Activated T-cell treated with anti-CD3 and anti-CD28 coated beads, Interleukin-2, amount 50 U/mL, for 4 hours (primary cell): ENCODE measurements around the gene ARHGEF16. TPM values are rescaled to one million over a fixed set of nuclear protein-coding genes. Genes with fewer than 3 reads are reported as not detected.

ENCODE experiments used
- total RNA-seq, 3 donors: library from RNA; stranded (reverse); gene quantifications; one replicate each; pipeline ENCODE4 v1.2.1, GENCODE V29; 2021

Gene ARHGEF16
- total RNA-seq, 3 donors from 2014 or later: 0.13 to 0.15 TPM; not detected in 1

Other genes with a start within 250 kb of the ARHGEF16 start
- under 1 TPM; 0.43 to 0.98 (median 0.84) TPM for gene MEGF6, start 156.8 kb downstream of the ARHGEF16 start, total RNA-seq
- gene TPRG1L, start 170.3 kb downstream of the ARHGEF16 start, total RNA-seq: 10 to 100 TPM; 15.0 to 17.6 (median 16.0) TPM
- gene WRAP73, start 195.4 kb downstream of the ARHGEF16 start, total RNA-seq: 10 to 100 TPM; 32.7 to 36.3 (median 34.5) TPM
- under 1 TPM; 0.05 to 0.16 (median 0.08) TPM for gene TP73, start 197.9 kb downstream of the ARHGEF16 start, total RNA-seq